HepG2 (cell line): ENCODE data around the gene DPF1. TPM values are rescaled to one million over a fixed set of nuclear protein-coding genes. Genes with fewer than 3 reads are reported as not detected.

ENCODE experiments used
- ATAC-seq: fragments of 200-7000 bp; cut with Tn5 transposase; 3 replicates; pipeline ENCODE4 v1.9.1; 2020; ENCODE audit warnings: mild to moderate bottlenecking, moderate library complexity
- BruUV-seq: library from RNA; stranded (reverse); fragments of 400-500 nt; replicated peaks from 2 replicates; lab custom pipeline; 2021; lab: Mats Ljungman, UMichigan
- CTCF ChIA-PET: fragments of 300-600 bp; formaldehyde crosslinking; extraction: SDS; loops from one replicate; lab custom pipeline; 2021; ENCODE audit warnings: low total read pairs, inconsistent platforms, low intra/inter-chr PET ratio; lab: Yijun Ruan, JAX
- POLR2A ChIA-PET: fragments of 350-600 bp; sonication (Branson Sonifier 250); formaldehyde crosslinking; loops from one replicate; lab custom pipeline; 2020; ENCODE audit warnings: antibody characterized with exemption, inconsistent platforms; lab: Yijun Ruan, JAX
- DNase-seq: peaks from one replicate; pipeline ENCODE4 v3.0.0-alpha.2; 2015; ENCODE audit warnings: low spot score
- FAIRE-seq: peaks from 3 replicates; lab custom pipeline; 2011; peaks lifted over from hg19 to GRCh38; lab: Jason Lieb, UNC
- H2AFZ ChIP-seq: one replicate; pipeline ENCODE4 v1.6.1; 2011; ENCODE audit warnings: low read length, inconsistent platforms
- H3K27ac ChIP-seq: fragments of 300-600 bp; 3 replicates; pipeline ENCODE4 v1.8.0; 2011; ENCODE audit warnings: mixed run types, mild to moderate bottlenecking, mixed read lengths, low read length, inconsistent platforms; ENCODE audit not compliant: insufficient read depth; ENCODE audit errors: extremely low read length
- H3K27me3 ChIP-seq, 2 experiments: fragments of 200-600 bp in 1 of 2; 2 replicates in 1 of 2; 3 replicates in 1 of 2; pipeline versions ENCODE4 v1.6.0 to v1.8.0; 2011; ENCODE audit warnings: low read length in 2 of 2, mild to moderate bottlenecking in 2 of 2, moderate library complexity in 2 of 2, inconsistent platforms in 1 of 2; ENCODE audit not compliant: insufficient read depth in 2 of 2, control insufficient read depth in 1 of 2
- H3K36me3 ChIP-seq, 2 experiments: fragments of 200-600 bp in 1 of 2; replicated peaks in 1 of 2; 2 replicates in 1 of 2; 3 replicates in 1 of 2; pipeline versions ENCODE4 v1.5.1 to v1.8.0; 2011; ENCODE audit warnings: low read length in 2 of 2, inconsistent platforms in 1 of 2; ENCODE audit not compliant: insufficient read depth in 2 of 2, control insufficient read depth in 1 of 2
- H3K4me1 ChIP-seq: 2 replicates; pipeline ENCODE4 v1.5.1; 2012; ENCODE audit warnings: low read length, inconsistent platforms; ENCODE audit not compliant: insufficient read depth
- H3K4me2 ChIP-seq: 2 replicates; pipeline ENCODE4 v1.6.0; 2011; ENCODE audit warnings: low read depth, low read length, inconsistent platforms
- H3K4me3 ChIP-seq, 3 experiments: fragments of 200-600 bp in 1 of 3; sonication (generic), shearing (Covaris generic) in 1 of 3; replicated peaks in 1 of 3; 2 replicates each; pipeline ENCODE4 v1.5.1; 2011 to 2016; ENCODE audit warnings: low read length in 3 of 3, inconsistent platforms in 2 of 3, low read depth in 2 of 3, mild to moderate bottlenecking in 2 of 3, control low read depth in 1 of 3, mixed read lengths in 1 of 3; ENCODE audit not compliant: insufficient read depth in 1 of 3
- H3K79me2 ChIP-seq: one replicate; pipeline ENCODE4 v1.6.1; 2011; ENCODE audit warnings: low read length, inconsistent platforms; ENCODE audit not compliant: insufficient read depth
- H3K9ac ChIP-seq: 2 replicates; pipeline ENCODE4 v1.6.0; 2011; ENCODE audit warnings: mild to moderate bottlenecking, low read depth, low read length, inconsistent platforms; ENCODE audit not compliant: insufficient read depth
- H3K9me3 ChIP-seq: 2 replicates; pipeline ENCODE4 v1.5.1; 2012; ENCODE audit warnings: mild to moderate bottlenecking, low read length
- H4K20me1 ChIP-seq: 2 replicates; pipeline ENCODE4 v1.6.0; 2011; ENCODE audit warnings: inconsistent platforms, mild to moderate bottlenecking, low read length, moderate library complexity; ENCODE audit not compliant: insufficient read depth
- HCFC1 ChIP-seq: fragments of 150-350 bp; IDR thresholded peaks from 2 replicates; pipeline ENCODE4 v1.6.1; 2014; ENCODE audit warnings: low read depth, low read length
- NBN ChIP-seq: fragments of 450-650 bp; conservative IDR thresholded peaks from 2 replicates; pipeline ENCODE4 v1.6.1; 2017
- SRY ChIP-seq: sonication (generic); formaldehyde crosslinking; IDR thresholded peaks from 2 replicates; pipeline ENCODE4 v1.8.0; 2022; ENCODE audit warnings: mild to moderate bottlenecking, missing genetic modification reagents
- ZNF557 ChIP-seq: sonication (generic); formaldehyde crosslinking; IDR thresholded peaks from 2 replicates; pipeline ENCODE4 v1.4.0; 2020; ENCODE audit warnings: missing genetic modification reagents
- ZNF788 ChIP-seq: sonication (generic); formaldehyde crosslinking; IDR thresholded peaks from 2 replicates; pipeline ENCODE4 v1.5.0; 2020; ENCODE audit warnings: mild to moderate bottlenecking, missing genetic modification reagents, borderline replicate concordance
- WGBS: methylation state at CpG from one replicate; pipeline ENCODE4 v1.1.6; 2017; ENCODE audit warnings: low lambda C conversion rate; 5-methylcytosine and 5-hydroxymethylcytosine counted together
- in situ Hi-C: cut with HindIII; loops from 2 replicates; pipeline ENCODE4 v1.10.0; 2017; ENCODE audit warnings: low pct_unique_long_range_greater_than_20kb; ENCODE audit not compliant: extremely low pct_ligation_motif_present
- intact Hi-C: fragments of 100-400 bp; cut with micrococcal nuclease; formaldehyde crosslinking; loops from one replicate; pipeline ENCODE4 v1.10.0; 2022; ENCODE audit not compliant: unreplicated experiment
- polyA plus RNA-seq, 8 experiments: library from polyadenylated mRNA; depleted of rRNA in 3 of 8; stranded (reverse) in 7 of 8; unstranded in 1 of 8; fragments of >200 nt; fragmentation: Illumina TruSeq in 4 of 8; extraction: Trizol in 4 of 8; gene quantifications; 2 replicates each; pipeline versions ENCODE4 v1.2.1 to v1.2.3, GENCODE V29; 2011 to 2016; ENCODE audit warnings: low read depth in 4 of 8, missing spikeins in 1 of 8, mixed read lengths in 1 of 8; ENCODE audit not compliant: insufficient read depth in 1 of 8
- total RNA-seq, 5 experiments: library from RNA; depleted of rRNA; stranded (reverse); fragments of >200 nt; fragmentation: Illumina TruSeq; extraction: Trizol; gene quantifications; 2 replicates each; pipeline ENCODE4 v1.2.3, GENCODE V29; 2016; ENCODE audit warnings: low read depth in 1 of 5
- TF ChIP-seq, protein P1 (sequence below), 2 experiments: fragments of 450-650 bp in 1 of 2; sonication (generic) in 1 of 2; formaldehyde crosslinking in 1 of 2; IDR thresholded peaks; 2 replicates each; pipeline versions ENCODE4 v1.6.1 to v1.8.0; 2016 to 2022; ENCODE audit warnings: antibody characterized with exemption in 1 of 2, mild to moderate bottlenecking in 1 of 2, missing genetic modification reagents in 1 of 2

Gene DPF1
- total and polyA plus RNA-seq, 2 of the 13 experiments (the other 11 are each of a cell fraction or from before 2014, with no cell fraction given), result 1.0 to 3.2 TPM

DNA sequence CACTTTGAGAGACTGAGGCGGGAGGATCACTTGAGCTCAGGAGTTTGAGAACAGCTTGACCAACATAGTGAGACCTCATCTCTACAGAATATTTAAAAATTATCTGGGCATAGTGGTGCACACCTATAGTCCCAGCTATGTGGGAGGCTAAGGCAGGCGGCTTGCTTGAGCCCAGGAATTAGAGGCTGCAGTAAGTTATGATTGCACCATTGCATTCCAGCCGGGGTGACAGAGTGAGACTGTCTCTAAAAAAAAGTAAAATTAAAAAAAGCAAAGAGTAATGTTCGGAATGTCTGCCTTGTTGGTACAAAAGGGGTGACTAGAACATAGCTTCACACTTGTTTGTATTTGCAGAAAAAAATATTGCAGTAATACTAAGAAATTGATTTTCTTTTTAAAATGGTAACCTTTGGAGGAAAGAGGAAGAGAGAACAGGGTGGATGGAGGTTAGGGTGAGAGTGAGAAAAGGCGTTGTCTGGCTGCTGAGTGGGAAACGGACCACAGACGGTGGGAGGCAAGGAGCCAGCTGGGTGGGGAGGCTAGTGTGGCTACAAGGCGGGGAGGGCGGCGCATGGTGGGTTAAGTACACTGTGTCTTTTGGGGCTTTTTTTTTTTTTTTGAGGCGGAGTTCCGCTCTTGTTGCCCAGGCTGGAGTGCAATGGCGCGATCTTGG lies 21.9 kb upstream of the DPF1 start:
- Histone ChIP-seq H3K4me3 (no peak overlapping the region), H3K4me1 (peaks cover 34% of the 10 kb centered on the region), H3K27ac (no peak overlapping the region), H3K4me2 (no peak overlapping the region), H3K36me3 (no peaks in the 10 kb centered on the region), H3K27me3 (no peaks in the 10 kb centered on the region), H3K9me3 (no peaks in the 10 kb centered on the region), H4K20me1 (no peaks in the 10 kb centered on the region), H2AFZ (no peak overlapping the region), H3K79me2 (no peaks in the 10 kb centered on the region), H3K9ac (no peak overlapping the region)
- DNase-seq (no peak), FAIRE-seq (no peak), ATAC-seq (no peak)
- 54% methylated on average over 14 of the region's 14 CpGs for WGBS
- BruUV-seq, result no TSS peak
- intact Hi-C loops, result no loop called here
- ChIA-PET POLR2A (no interaction called here), CTCF (interaction anchor here (4.4 kb wide), 1 partner anchor 88 kb away, joined by 62 read pairs; the partner anchor contains the start of gene CATSPERG)
- no peak for TF ChIP-seq NBN
- TF ChIP-seq, protein P1, sequence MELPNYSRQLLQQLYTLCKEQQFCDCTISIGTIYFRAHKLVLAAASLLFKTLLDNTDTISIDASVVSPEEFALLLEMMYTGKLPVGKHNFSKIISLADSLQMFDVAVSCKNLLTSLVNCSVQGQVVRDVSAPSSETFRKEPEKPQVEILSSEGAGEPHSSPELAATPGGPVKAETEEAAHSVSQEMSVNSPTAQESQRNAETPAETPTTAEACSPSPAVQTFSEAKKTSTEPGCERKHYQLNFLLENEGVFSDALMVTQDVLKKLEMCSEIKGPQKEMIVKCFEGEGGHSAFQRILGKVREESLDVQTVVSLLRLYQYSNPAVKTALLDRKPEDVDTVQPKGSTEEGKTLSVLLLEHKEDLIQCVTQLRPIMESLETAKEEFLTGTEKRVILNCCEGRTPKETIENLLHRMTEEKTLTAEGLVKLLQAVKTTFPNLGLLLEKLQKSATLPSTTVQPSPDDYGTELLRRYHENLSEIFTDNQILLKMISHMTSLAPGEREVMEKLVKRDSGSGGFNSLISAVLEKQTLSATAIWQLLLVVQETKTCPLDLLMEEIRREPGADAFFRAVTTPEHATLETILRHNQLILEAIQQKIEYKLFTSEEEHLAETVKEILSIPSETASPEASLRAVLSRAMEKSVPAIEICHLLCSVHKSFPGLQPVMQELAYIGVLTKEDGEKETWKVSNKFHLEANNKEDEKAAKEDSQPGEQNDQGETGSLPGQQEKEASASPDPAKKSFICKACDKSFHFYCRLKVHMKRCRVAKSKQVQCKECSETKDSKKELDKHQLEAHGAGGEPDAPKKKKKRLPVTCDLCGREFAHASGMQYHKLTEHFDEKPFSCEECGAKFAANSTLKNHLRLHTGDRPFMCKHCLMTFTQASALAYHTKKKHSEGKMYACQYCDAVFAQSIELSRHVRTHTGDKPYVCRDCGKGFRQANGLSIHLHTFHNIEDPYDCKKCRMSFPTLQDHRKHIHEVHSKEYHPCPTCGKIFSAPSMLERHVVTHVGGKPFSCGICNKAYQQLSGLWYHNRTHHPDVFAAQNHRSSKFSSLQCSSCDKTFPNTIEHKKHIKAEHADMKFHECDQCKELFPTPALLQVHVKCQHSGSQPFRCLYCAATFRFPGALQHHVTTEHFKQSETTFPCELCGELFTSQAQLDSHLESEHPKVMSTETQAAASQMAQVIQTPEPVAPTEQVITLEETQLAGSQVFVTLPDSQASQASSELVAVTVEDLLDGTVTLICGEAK (IDR thresholded peaks at IDR 0.05), result no peak
- TF ChIP-seq, protein P1 (CRISPR knock-in tag; IDR thresholded peaks at IDR 0.05), result no peak
- TF ChIP-seq HCFC1, result no peak
- TF ChIP-seq ZNF557 (CRISPR knock-in tag), result no peak
- no peak for TF ChIP-seq ZNF788
- TF ChIP-seq SRY, result no peak
- in situ Hi-C loops, result no loop called here
